Thyroid gland (tissue), 4 donors: ENCODE results near the gene TMEM37. TPM values are rescaled to one million over a fixed set of nuclear protein-coding genes. Genes with fewer than 3 reads are reported as not detected.

Source experiments
- DNase-seq, 2 donors: peaks; one replicate each; pipeline ENCODE4 v3.0.0-alpha.2; 2019
- H3K27ac ChIP-seq, 3 donors: fragments of 200-600 bp; sonication (generic); 1 replicate in 2 of 3; 2 replicates in 1 of 3; pipeline ENCODE4 v1.5.1; 2016 to 2019; ENCODE audit warnings: mild to moderate bottlenecking in 1 of 3, moderate library complexity in 1 of 3
- H3K27me3 ChIP-seq: fragments of 200-600 bp; sonication (generic); one replicate; pipeline ENCODE4 v1.5.1; 2019
- H3K36me3 ChIP-seq, 2 donors: fragments of 200-600 bp; sonication (generic); one replicate each; pipeline ENCODE4 v1.5.1; 2016 to 2019
- H3K4me1 ChIP-seq, 2 donors: fragments of 200-600 bp; sonication (generic); one replicate each; pipeline ENCODE4 v1.5.1; 2017 to 2019
- H3K4me3 ChIP-seq, 3 donors: fragments of 200-600 bp; sonication (generic); replicated peaks in 1 of 3; 1 replicate in 2 of 3; 2 replicates in 1 of 3; pipeline ENCODE4 v1.5.1; 2016; ENCODE audit warnings: mild to moderate bottlenecking in 1 of 3
- H3K9me3 ChIP-seq: fragments of 200-600 bp; sonication (generic); one replicate; pipeline ENCODE4 v1.5.1; 2017
- POLR2A ChIP-seq, 2 donors: fragments of 450-650 bp; IDR thresholded peaks; one replicate each; pipeline ENCODE4 v1.6.1; 2017; ENCODE audit warnings: antibody characterized with exemption in 2 of 2, mild to moderate bottlenecking in 2 of 2, moderate library complexity in 1 of 2
- WGBS, 2 donors: methylation state at CpG; one replicate each; pipeline ENCODE4 v1.1.5; 2017; 5-methylcytosine and 5-hydroxymethylcytosine counted together
- intact Hi-C: fragments of 100-400 bp; cut with DNase I; formaldehyde crosslinking; loops from one replicate; pipeline ENCODE4 v1.15.1; 2023
- total RNA-seq, 4 donors: library from RNA; depleted of rRNA; stranded (reverse); fragments of >200 nt; gene quantifications; one replicate each; pipeline ENCODE4 v1.2.3, GENCODE V29; 2016
- TF ChIP-seq, protein P1 (sequence below), 6 experiments: fragments of 200-600 bp in 3 of 6; fragments of 450-650 bp in 3 of 6; sonication (generic) in 3 of 6; IDR thresholded peaks; one replicate each; pipeline ENCODE4 v1.5.1; 2016 to 2019; ENCODE audit warnings: antibody characterized with exemption in 6 of 6, mild to moderate bottlenecking in 2 of 6, inconsistent platforms in 1 of 6, moderate library complexity in 1 of 6

The TMEM37 gene
- total RNA-seq, 4 donors from 2014 or later: 34.4 to 50.2 (median 43.1) TPM

- Histone ChIP-seq H3K4me1 (peaks cover 0 to 10% of the 10 kb centered on the region in 2 donors), H3K27ac (peak overlapping the region in 2 of 3 donors; percentile 35 to 36), H3K27me3 (no peaks in the 10 kb centered on the region), H3K9me3 (no peaks in the 10 kb centered on the region), H3K36me3 (no peaks in the 10 kb centered on the region), H3K4me3 (no peak overlapping the region)
- TF ChIP-seq POLR2A (IDR thresholded peaks at IDR 0.05): no peak
- TF ChIP-seq, protein P1, sequence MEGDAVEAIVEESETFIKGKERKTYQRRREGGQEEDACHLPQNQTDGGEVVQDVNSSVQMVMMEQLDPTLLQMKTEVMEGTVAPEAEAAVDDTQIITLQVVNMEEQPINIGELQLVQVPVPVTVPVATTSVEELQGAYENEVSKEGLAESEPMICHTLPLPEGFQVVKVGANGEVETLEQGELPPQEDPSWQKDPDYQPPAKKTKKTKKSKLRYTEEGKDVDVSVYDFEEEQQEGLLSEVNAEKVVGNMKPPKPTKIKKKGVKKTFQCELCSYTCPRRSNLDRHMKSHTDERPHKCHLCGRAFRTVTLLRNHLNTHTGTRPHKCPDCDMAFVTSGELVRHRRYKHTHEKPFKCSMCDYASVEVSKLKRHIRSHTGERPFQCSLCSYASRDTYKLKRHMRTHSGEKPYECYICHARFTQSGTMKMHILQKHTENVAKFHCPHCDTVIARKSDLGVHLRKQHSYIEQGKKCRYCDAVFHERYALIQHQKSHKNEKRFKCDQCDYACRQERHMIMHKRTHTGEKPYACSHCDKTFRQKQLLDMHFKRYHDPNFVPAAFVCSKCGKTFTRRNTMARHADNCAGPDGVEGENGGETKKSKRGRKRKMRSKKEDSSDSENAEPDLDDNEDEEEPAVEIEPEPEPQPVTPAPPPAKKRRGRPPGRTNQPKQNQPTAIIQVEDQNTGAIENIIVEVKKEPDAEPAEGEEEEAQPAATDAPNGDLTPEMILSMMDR (IDR thresholded peaks at IDR 0.05): no peak
- peak; percentile 58 to 59 for DNase-seq
- intact Hi-C loops: no loop called here
- 37 to 43% methylated on average over 12 of the region's 12 CpGs for WGBS, 2 donors
Measured at GRCh38 chr2:119453972-119454593, 22.4 kb downstream of the TMEM37 start.

- TF ChIP-seq, protein P1 (IDR thresholded peaks at IDR 0.05): no peak
- no peak for TF ChIP-seq POLR2A (IDR thresholded peaks at IDR 0.05)
- H3K27ac ChIP-seq: no peak overlapping the region
- intact Hi-C loops: no loop called here
Measured at GRCh38 chr2:119455066-119455718, 23.5 kb downstream of the TMEM37 start.

DNA sequence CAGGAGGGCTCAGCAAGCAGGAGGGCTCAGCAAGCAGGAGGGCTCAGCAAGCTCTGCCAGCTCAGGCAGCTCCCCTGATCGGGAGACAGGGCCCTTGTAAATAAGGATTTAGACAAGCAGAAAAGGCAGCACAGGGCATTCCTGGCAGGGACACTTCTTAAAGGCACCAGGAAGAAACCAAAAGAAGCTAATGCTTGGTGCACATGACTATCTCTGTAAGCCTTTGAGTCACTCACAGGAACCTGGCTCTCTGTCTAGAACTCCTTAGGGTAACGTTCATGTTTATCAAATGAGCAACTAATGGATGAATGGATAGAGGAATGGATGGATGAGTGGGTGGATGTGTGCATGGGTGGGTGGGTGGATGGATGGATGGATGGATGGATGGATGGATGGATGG lies 28.4 kb downstream of the TMEM37 start:
- Histone ChIP-seq H3K4me1 (peaks cover 0 to 1% of the 10 kb centered on the region in 2 donors), H3K4me3 (no peak overlapping the region), H3K27me3 (no peaks in the 10 kb centered on the region), H3K9me3 (no peaks in the 10 kb centered on the region), H3K27ac (no peak overlapping the region), H3K36me3 (no peaks in the 10 kb centered on the region)
- no peak for TF ChIP-seq POLR2A (IDR thresholded peaks at IDR 0.05)
- TF ChIP-seq, protein P1 (IDR thresholded peaks at IDR 0.05): no peak
- 69 to 79% methylated on average over 2 of the region's 2 CpGs for WGBS, 2 donors
- intact Hi-C loops: no loop called here
- DNase-seq: no peak

More at GRCh38 chr2:119455066-119455718, 23.5 kb downstream of the TMEM37 start:
- 62 to 79% methylated on average over 13 of the region's 13 CpGs for WGBS, 2 donors
- peaks cover 0 to 10% of the 10 kb centered on the region in 2 donors for H3K4me1 ChIP-seq
- no peaks in the 10 kb centered on the region for H3K9me3 ChIP-seq
- H3K27me3 ChIP-seq: no peaks in the 10 kb centered on the region
- H3K36me3 ChIP-seq: no peaks in the 10 kb centered on the region
- H3K4me3 ChIP-seq: no peak overlapping the region
- no peak for DNase-seq

- 91 to 96% methylated on average over 4 to 5 of the region's 5 CpGs for WGBS, 2 donors
- DNase-seq: no peak
Measured at GRCh38 chr2:119461811-119462210, 30.2 kb downstream of the TMEM37 start.

More at GRCh38 chr2:119461811-119462210, 30.2 kb downstream of the TMEM37 start:
- Histone ChIP-seq H3K27ac (no peak overlapping the region), H3K27me3 (no peaks in the 10 kb centered on the region), H3K4me1 (no peaks in the 10 kb centered on the region), H3K9me3 (no peaks in the 10 kb centered on the region), H3K36me3 (no peaks in the 10 kb centered on the region), H3K4me3 (no peak overlapping the region)
- TF ChIP-seq, protein P1 (IDR thresholded peaks at IDR 0.05): no peak
- no peak for TF ChIP-seq POLR2A (IDR thresholded peaks at IDR 0.05)
- intact Hi-C loops: no loop called here
